SK-N-SH treated with all-trans-retinoic acid at 6 μM for 48 hours (cell line): Measurements from ENCODE around the gene ELMO1.

Source experiments
- CSDC2 ChIP-seq: fragments of 250-450 bp; sonication (Bioruptor Pico); IDR thresholded peaks from 2 replicates; pipeline ENCODE4 v1.5.0; 2020; ENCODE audit warnings: mild to moderate bottlenecking, moderate library complexity
- CSRNP3 ChIP-seq: fragments of 250-450 bp; sonication (Bioruptor Pico); IDR thresholded peaks from 2 replicates; pipeline ENCODE4 v1.5.1; 2021; ENCODE audit warnings: mild to moderate bottlenecking, moderate library complexity
- OSR1 ChIP-seq: fragments of 250-450 bp; sonication (Bioruptor Pico); IDR thresholded peaks from 2 replicates; pipeline ENCODE4 v1.8.0; 2022; ENCODE audit warnings: moderate library complexity, mild to moderate bottlenecking, inconsistent platforms
- TOX ChIP-seq: fragments of 250-450 bp; sonication (Bioruptor Pico); IDR thresholded peaks from 2 replicates; pipeline ENCODE4 v1.8.0; 2021; ENCODE audit warnings: mild to moderate bottlenecking, moderate library complexity, borderline replicate concordance
- ZFP30 ChIP-seq: fragments of 450-650 bp; formaldehyde crosslinking; IDR thresholded peaks from 2 replicates; pipeline ENCODE4 v1.5.0; 2022; ENCODE audit warnings: mild to moderate bottlenecking, moderate library complexity
- ZNF565 ChIP-seq: fragments of 450-650 bp; formaldehyde crosslinking; conservative IDR thresholded peaks from 2 replicates; pipeline ENCODE4 v1.5.0; 2020; ENCODE audit warnings: low read depth, mild to moderate bottlenecking, moderate library complexity
- ZNF8 ChIP-seq: fragments of 450-650 bp; formaldehyde crosslinking; IDR thresholded peaks from 2 replicates; pipeline ENCODE4 v1.5.0; 2020; ENCODE audit warnings: mild to moderate bottlenecking, moderate library complexity
- TF ChIP-seq, protein P1 (sequence below): fragments of 250-450 bp; sonication (Bioruptor Pico); IDR thresholded peaks from 2 replicates; pipeline ENCODE4 v1.5.1; 2020; ENCODE audit warnings: low read depth, mild to moderate bottlenecking, moderate library complexity

GRCh38 chr7:37153376-37153775, 295.3 kb downstream of the ELMO1 start:
- TF ChIP-seq ZFP30 (CRISPR knock-in tag) = no peak
- TF ChIP-seq ZNF565 (CRISPR knock-in tag) = no peak
- no peak for TF ChIP-seq CSDC2
- no peak for TF ChIP-seq CSRNP3
- TF ChIP-seq TOX (CRISPR knock-in tag) = no peak
- no peak for TF ChIP-seq ZNF8 (CRISPR knock-in tag)
- TF ChIP-seq, protein P1, sequence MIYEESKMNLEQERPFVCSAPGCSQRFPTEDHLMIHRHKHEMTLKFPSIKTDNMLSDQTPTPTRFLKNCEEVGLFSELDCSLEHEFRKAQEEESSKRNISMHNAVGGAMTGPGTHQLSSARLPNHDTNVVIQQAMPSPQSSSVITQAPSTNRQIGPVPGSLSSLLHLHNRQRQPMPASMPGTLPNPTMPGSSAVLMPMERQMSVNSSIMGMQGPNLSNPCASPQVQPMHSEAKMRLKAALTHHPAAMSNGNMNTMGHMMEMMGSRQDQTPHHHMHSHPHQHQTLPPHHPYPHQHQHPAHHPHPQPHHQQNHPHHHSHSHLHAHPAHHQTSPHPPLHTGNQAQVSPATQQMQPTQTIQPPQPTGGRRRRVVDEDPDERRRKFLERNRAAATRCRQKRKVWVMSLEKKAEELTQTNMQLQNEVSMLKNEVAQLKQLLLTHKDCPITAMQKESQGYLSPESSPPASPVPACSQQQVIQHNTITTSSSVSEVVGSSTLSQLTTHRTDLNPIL (CRISPR knock-in tag) = no peak
- TF ChIP-seq OSR1 = no peak
